HL-60/S4 treated with retinoic acid at 250 ng/mL for 4 days and 3 days (cell line): ENCODE data around the gene TUBB4A.
"Not testable (repeated sequence)": the region's sequence is repeated elsewhere in the genome, so short reads cannot be mapped to it uniquely, and the experiment has no call there.

Experiments used
- in situ Hi-C: fragments of 300-500 bp; cut with MboI; formaldehyde crosslinking; loops from 2 replicates; pipeline ENCODE4 v1.7.0; 2022; ENCODE audit warnings: low sequenced_read_pairs

Gene TUBB4A

DNA sequence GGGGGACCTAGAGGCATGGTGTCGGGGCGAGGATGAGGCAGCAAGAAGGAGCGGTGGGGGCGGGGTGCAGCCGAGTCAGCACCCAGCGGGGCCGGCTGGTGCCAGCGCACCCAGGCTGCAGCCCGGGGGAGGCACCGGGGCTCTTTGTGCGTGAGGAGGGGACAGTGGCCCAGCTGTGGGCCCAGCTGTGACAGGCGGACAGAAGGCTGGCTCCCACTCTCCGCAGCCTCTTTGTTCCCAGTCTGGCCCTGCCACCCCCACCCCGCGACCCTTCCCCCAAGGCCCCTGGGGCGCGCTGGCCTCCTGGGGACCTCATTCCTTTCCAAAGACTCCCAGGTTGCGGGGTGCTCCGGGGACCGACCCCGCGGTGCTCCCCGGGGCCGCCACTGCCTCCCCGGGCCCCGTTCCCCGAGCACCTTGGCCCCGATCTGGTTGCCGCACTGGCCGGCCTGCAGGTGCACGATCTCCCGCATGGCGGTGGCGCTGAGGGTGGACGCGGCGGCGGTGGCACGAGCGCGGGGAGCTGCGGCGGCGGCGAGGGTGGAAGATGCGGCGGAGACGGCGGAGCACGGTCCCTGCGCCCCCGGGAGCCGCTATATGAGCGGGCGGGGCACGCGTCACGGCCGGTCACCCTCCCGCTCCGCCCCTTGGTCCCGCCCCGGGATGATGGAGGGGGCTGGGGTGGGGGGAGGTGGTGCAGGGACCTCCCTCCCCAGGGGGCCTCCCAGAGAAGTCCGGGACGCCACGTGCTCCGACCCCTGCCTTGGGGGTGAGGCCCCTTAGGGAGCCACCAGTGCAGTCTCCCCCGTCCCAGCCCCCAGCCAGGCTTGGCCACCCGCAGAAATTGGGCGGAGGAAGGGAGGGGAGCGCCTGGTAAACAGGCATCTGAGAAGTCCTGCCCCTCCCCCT, at the start of gene TUBB4A:
Gene TUBB4A (minus strand): TSS at position 570 of the 909 bp plus-strand sequence. CDS start 97 bp downstream, at position 473.
- in situ Hi-C loops: no loop called here

DNA sequence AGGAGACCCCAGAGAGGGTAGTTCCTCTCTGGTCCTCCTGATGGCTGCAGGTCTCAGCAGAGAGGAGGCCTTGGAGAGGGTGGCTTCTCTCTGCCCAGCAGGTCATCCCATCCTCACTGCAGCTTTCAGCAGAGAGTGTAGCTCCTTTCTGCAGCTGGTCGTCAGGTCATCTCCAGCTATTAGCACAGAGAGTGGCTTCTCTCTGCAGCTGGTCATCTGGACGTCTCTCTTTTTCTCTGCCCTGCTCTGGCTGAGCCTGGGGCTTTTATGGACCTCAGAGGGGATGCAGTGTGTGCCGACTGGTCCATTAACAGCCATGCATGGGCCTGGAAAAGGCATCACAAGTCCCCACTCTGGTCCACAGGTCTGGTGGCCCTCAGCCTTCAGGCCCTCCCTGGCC, 49.0 kb upstream of the TUBB4A start:
- in situ Hi-C loops: no loop called here

DNA sequence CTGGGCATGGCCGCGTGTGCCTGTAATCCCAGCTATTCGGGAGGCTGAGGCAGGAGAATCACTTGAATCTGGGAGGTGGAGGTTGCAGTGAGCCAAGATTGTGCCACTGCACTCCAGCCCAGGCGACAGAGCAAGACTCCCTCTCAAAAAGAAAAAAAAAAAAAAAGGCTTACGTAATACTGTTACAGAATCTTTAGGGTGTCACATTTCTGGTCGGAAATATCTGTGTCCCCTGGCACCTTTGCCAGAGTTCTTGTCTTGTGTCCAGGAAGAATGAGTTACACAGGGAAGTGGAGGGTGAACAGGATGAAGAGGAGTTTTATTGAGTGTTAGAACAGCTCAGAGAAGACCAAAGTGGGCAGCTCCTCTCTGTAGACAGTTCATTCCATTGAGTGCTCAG, 48.6 kb upstream of the TUBB4A start:
- in situ Hi-C loops: not testable (repeated sequence)

DNA sequence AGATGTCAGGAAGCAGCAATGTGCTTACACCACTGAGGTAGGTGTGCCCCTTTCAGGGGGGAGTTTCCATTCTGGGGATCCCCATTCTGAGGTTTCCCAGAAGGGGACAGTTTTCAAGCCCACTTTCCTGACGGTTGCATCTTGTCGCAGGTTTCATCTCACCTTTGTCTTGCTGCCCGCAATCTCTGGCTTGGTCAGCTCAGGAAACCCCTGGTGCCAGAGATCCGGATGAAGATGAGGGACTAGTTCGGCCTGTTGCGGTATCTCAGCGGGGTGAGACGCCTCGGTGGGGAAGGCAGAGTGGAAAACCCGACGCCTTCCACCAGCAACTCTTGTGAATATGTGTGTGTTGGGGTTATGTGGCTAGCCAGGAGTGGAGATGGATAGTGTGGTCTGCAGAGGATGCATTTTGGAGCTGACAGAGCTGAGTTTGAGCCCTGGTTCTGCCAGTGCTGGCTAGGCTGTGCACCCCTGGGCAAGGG, 41.8 kb upstream of the TUBB4A start:
- in situ Hi-C loops: no loop called here

DNA sequence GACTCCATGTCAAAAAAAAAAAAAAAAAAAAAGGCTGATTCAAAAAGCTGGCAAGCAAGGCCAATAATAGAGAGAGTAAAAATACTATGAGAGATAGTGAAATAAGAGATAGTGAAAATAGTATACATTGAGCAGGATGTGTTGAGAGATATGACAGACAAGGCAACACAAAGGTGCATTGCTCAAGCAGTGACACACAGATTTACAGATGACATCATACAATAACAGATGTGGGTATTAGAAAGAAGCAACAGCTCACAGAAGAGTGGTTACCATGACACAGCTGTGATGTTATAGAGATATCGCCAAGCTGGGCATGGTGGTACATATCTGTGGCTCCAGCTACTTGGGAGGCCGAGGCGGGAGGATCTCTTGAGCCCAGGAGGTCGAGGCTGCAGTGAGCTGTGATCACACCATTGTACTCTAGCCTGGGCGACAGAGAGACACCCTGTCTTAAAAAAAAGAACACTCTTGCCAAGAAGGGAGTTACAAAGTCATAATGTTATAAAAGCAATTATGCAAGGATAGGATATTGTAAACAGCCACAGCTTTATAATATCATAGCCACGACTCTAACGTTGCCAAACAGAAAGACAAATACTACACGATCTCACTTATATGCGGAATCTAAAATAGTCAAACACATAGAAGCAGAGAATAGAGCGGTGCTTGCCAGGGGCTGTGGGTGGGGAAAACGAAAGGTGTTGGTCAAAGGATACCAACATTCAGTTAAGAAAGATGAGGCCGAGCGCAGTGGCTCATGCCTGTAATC, 39.0 kb upstream of the TUBB4A start:
- in situ Hi-C loops: no loop called here

DNA sequence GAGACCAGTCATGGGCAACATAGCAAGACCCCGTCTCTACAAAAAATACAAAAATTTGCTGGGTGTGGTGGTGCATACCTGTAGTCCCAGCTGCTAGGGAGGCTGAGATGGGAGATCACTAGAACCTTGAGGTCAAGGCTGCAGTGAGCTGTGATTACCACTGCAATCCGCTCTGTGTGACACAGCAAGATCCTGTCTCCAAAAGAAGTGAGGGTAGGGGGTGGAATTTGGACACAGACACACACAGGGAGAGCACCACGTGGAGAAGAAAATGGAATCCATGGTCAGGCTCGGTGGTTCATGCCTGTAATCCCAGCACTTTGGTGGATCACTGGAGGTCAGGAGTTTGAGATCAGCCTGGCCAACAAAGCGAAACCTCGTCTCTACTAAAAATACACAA, 37.4 kb upstream of the TUBB4A start:
- in situ Hi-C loops: no loop called here

DNA sequence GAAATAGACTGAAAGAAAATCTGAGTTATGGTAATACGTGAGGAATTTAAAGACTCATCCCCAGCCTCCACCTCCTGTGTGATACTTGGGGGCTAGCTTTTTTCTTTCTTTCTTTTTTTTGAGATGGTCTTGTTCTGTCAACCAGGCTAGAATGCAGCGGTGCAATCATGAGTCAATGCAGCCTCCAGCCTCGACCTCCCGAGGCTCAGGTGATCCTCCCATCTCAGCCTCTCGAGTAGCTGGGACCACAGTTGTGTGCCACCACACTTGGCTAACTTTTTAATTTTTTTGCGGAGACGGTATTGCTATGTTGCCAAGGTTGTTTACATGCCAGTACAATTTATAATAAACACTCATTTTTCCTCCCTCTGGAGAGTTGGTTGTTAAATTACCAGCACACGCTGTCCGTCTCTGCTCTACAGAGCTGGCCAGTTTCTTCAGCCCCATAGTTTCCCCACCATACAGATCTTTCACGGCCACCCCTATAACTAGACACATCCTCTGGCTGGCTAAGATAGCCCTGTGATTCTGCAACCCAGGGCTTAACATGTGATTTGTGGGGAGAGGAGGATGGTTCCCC, 33.5 kb upstream of the TUBB4A start:
- in situ Hi-C loops: no loop called here

DNA sequence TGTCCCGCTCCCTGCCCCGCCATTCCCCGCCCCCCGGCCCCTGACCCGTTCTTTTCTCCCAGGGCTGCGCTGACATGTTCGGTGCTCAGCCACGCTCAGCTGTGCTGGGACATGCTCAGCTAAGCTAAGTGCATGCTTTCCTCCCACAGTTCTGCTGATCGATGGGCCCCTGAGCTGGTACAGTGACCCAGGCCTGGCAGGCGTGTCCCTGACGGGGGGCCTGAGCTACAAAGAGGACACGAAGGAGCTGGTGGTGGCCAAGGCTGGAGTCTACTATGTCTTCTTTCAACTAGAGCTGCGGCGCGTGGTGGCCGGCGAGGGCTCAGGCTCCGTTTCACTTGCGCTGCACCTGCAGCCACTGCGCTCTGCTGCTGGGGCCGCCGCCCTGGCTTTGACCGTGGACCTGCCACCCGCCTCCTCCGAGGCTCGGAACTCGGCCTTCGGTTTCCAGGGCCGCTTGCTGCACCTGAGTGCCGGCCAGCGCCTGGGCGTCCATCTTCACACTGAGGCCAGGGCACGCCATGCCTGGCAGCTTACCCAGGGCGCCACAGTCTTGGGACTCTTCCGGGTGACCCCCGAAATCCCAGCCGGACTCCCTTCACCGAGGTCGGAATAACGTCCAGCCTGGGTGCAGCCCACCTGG, 32.5 kb upstream of the TUBB4A start:
- in situ Hi-C loops: no loop called here

DNA sequence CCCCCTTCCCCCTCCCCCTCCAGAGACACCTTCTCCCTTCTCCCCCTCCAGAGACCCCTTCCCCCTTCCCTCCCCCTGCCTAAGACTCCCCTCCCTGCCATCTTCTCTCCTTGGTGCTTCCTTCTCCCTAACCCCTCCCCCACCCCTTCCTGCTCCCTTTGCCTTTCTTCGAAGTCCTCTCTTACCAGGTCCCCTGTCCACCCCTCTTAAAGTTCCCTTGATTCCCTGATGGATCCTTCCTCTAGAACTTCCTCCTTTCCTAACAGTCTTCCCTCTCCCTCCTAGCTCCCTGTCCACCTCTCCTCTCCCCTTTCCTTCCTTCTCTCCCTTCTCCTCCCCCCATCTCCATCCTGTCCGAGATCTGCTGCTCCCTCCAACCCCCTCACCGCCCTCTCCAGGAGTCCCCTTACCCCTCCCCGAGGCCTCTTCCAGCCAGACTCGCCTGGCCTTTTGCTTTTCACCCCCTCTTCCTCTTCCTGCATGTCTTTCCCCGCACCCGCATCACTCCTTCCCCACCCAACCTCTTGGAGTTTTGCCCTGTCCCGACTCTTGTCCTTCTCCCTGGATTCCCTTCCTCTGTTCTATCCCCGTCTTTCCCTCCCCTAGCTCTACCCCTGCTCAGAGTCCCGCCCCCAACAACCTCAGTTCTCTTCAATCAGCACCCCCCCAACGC, 31.8 kb upstream of the TUBB4A start:
- in situ Hi-C loops: no loop called here

DNA sequence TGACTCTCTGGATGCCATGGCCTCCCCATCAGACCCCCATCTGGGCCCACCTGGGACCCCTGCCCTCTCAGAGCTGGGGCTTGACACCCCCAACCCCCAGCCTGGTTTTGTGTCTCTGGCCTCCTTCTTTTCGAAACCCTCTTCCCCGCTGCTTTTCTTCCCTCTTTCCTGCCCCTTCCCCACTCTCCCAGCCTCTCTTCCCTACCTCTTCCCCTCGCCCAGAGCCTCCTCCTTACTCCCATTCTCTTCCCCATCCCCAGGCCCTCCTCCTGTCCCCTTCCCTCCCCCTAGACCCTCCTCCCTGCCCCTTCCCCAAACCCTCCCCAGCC, 30.9 kb upstream of the TUBB4A start:
- in situ Hi-C loops: no loop called here

DNA sequence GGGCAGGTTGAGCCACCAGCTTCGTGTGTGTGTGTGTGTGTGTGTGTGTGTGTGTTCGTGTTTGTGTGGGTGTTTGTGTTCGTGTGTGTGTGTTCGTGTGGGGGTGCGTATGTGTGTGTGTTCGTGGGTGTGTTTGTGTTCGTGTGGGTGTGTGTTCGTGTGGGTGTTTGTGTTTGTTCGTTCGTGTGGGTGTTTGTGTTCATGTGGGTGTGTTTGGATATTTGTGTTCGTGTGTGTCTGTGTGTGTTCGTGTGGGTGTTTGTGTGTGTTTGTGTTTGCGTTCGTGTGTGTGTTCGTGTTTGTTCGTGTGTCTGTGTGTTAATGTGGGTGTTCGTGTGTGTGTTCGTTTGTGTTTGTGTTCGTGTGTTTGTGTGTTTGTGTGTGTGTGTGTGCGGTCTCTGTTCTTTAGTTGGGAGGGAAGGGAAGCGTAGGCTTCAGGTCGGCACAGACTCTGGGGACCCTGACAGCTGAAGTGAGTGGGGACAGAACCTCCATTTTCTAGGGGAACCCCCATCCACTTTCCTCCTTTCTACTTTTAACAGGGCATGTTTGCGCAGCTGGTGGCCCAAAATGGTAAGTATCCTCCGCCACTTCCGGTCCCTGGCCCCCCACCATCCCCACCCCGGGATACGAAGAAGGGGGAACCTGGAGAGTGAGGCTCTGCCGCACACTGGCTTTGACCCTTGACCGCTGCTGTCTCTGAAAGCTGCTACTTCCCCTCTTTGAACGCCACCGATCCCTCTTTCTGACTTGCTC, 30.3 kb upstream of the TUBB4A start:
- in situ Hi-C loops: no loop called here

DNA sequence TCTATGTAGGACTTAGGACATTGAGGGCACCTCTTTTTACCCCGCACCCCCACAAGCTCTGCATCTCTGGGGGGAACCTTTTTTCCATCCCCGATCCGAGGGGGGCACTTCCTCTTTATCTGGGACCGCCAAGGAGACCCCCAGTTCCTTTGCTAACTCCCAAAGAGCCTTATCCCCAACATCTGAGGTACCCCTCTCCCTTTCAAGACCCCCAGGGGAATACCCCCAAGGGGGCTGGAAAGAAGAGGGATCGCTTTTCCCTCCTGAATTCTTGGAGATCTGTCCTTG, 29.8 kb upstream of the TUBB4A start:
- in situ Hi-C loops: no loop called here

DNA sequence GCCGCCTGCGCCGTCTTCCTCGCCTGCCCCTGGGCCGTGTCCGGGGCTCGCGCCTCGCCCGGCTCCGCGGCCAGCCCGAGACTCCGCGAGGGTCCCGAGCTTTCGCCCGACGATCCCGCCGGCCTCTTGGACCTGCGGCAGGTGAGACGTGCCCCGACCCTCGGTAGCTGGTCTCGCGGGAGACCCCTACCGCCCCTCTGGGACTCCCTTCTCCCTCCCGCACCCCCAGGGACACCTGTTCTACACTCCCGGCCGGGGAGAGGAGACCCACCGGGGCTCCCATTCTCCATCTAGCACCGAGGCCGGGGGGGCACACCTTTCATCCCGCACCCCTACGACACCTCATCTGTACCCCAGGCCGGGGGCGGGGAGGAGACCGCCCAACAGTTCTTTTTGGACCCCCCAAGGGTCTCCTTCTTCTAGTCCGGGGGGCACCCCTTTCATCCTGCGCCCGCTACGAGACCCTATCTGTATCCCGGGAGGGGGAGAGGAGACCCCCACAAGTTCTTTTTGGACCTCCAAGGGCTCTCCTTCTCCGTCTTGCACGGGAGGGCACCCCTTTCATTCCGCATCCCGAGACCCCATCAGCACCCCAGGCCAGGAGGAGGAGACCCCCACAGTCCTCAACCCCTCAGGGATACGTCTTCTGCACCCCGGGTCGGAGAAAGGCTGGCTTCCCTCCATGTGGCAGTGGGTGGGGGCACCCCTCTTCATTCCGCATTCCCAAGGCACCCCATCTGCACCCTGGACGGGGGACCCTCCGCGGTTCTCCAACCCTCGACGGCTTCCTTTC, 29.2 kb upstream of the TUBB4A start:
- in situ Hi-C loops: no loop called here

DNA sequence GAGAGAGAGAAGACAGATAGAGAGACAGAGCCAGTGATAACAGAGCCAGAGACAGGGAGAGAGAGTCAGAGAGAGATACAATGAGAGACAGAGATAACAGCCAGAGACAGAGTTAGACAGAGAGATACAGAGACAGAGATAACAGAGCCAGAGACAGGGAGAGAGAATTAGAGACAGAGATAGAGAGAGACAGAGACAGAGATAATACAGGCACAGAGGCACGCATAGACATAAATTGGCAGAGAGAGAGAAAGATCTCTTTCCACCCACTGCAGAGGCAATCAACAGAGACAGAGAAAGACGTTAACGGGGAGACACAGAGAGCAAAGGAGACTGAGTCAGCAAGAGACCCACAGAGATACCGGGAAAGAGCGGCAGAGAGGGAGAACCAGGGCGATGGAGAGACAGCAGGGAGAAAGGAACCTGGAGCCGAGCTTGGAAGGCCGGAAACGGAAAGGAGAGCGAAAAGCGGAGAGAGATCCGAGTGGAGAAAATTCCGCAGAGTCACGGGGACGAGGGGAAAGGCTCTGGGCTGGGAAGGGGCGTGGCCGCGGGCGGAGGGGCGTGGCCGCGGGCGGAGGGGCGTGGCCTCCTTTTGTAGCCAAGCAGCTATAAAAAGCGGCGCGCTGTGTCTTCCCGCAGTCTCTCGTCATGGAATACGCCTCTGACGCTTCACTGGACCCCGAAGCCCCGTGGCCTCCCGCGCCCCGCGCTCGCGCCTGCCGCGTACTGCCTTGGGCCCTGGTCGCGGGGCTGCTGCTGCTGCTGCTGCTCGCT, 28.5 kb upstream of the TUBB4A start, which contains the start of gene TNFSF9:
Gene TNFSF9 (plus strand): TSS at position 641 of the 777 bp plus-strand sequence. CDS start 11 bp downstream, at position 652.
- in situ Hi-C loops: no loop called here

DNA sequence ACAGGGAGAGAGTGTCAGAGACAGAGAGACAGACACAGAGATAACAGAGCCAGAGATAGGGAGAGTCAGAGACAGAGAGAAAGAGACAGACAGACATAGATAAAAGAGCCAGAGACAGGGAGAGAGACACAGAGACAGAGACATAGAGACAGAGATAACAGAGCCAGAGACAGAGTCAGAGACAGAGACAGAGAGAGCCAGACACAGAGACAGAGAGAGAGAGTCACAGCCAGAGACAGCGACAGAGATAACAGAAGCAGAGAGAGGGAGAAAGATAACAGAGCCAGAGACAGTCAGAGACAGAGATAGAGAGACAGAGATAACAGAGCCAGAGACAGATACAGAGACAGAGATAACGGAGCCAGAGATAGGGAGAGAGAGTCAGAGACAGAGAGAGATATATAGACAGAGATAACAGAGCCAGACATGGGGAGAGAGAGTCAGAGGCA, 27.9 kb upstream of the TUBB4A start:
- in situ Hi-C loops: loop anchor here (10.0 kb wide), 1 partner anchor 205 kb away; the partner anchor contains the start of genes GPR108 and TRIP10

DNA sequence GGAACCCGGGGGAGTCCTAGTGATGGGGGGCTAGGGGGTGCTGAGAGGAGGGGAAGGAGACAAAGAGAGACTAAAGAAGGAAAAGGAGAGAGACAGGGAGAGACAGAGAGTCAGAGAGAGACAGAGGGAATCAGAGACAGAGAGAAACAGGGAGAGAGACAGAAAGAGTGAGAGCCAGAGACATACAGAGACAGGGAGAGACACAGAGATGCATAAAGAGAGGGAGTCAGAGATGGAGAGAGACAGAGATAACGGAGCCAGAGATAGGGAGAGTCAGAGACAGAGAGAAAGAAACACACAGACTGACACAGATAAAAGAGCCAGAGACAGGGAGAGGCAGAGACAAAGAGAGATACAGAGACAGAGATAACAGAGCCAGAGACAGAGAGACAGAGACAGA, 27.2 kb upstream of the TUBB4A start:
- in situ Hi-C loops: loop anchor here (10.0 kb wide), 1 partner anchor 205 kb away; the partner anchor contains the start of genes GPR108 and TRIP10

DNA sequence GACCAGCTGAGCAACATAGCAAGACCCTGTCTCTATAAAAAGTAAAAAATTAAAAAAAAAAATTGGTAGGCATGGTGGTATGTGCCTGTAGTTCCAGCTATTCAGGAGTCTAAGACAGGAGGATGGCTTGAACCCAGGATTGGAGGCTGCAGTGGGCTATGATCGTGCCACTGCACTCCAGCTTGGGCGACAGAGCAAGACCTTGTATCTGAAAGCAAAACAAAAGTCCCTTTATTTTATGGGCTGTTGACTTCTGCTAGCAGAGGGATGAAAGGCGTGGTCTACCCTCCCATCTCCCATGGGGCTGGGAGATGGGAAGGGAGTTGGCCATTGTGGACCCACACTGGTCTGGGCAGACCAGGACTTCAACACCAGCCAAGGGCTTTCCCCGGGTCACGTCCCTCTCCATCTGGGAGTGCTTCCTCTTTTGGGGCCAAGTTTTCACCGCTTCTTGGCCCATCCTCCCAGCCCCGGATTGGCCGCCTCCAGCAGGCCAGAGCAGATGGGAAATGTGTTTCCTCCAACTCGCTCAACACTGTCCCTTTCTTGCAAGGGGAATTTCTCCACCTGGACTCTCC, 26.5 kb upstream of the TUBB4A start:
- in situ Hi-C loops: loop anchor here (10.0 kb wide), 1 partner anchor 206 kb away; the partner anchor contains the start of genes GPR108 and TRIP10
